Measurements from ENCODE around the gene EDA. TPM values are rescaled to one million over a fixed set of nuclear protein-coding genes. Genes with fewer than 3 reads are reported as not detected.

The EDA gene
- total and polyA plus RNA-seq, 10 of the 15 experiments (the other 5 are each of a cell fraction or from before 2014, with no cell fraction given), result 0.06 TPM; not detected in 9

DNA sequence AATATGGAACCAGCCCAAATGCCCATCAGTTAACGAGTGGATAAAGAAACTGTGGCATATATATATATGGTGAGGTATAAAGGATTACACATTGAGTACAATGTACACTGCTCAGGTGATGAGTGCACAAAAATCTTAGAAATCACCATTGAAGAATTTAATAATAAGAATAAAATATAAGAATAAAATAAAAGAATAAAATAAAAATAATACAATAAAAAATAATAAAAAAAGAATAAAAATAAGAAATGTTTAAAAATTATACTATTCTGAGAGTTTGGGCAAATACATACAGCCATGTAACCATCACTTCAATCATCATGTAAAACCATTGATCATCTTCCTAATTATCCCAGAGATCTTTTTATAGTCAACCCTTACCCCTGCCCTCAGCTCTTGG lies 260.3 kb downstream of the EDA start:
- Histone ChIP-seq H3K9me3 (replicated peaks; ENCODE audit: control insufficient read depth, insufficient read depth, low read length) (no peaks in the 10 kb centered on the region), H3K79me2 (ENCODE audit: control insufficient read depth, insufficient read depth, low read length) (no peaks in the 10 kb centered on the region), H3K27me3 (replicated peaks in 1 of 2; ENCODE audit: control insufficient read depth in 2 of 2, insufficient read depth in 2 of 2, low read length in 1 of 2) (no peaks in the 10 kb centered on the region), H3K9ac (ENCODE audit: control insufficient read depth, insufficient read depth, low read length) (no peak overlapping the region), H2AFZ (ENCODE audit: control insufficient read depth, low read depth, low read length) (no peak overlapping the region), H3K36me3 (ENCODE audit: control insufficient read depth in 2 of 2, insufficient read depth in 2 of 2, low read length in 1 of 2) (no peaks in the 10 kb centered on the region), H3K27ac (ENCODE audit: control insufficient read depth, insufficient read depth) (no peak overlapping the region), H3K4me3 (no peak overlapping the region), H3K4me2 (ENCODE audit: control insufficient read depth, insufficient read depth) (no peak overlapping the region), H3K4me1 (ENCODE audit: control insufficient read depth, insufficient read depth, low read length) (no peaks in the 10 kb centered on the region), H4K20me1 (ENCODE audit: control insufficient read depth, insufficient read depth) (no peaks in the 10 kb centered on the region)
- no TSS peak for BruUV-seq (replicated peaks)
- ChIA-PET CTCF (no interaction called here), RAD21 (ENCODE audit: unreplicated experiment) (no interaction called here), POLR2A (no interaction called here), SMC1A (ENCODE audit: uncharacterized antibody, unreplicated experiment) (no interaction called here)
- ATAC-seq, result no peak
- TF ChIP-seq ZNF24 (IDR thresholded peaks at IDR 0.05), result no peak
- TF ChIP-seq SREBF1 (IDR thresholded peaks at IDR 0.05; ENCODE audit: low read length), result no peak
- TF ChIP-seq, protein P1, sequence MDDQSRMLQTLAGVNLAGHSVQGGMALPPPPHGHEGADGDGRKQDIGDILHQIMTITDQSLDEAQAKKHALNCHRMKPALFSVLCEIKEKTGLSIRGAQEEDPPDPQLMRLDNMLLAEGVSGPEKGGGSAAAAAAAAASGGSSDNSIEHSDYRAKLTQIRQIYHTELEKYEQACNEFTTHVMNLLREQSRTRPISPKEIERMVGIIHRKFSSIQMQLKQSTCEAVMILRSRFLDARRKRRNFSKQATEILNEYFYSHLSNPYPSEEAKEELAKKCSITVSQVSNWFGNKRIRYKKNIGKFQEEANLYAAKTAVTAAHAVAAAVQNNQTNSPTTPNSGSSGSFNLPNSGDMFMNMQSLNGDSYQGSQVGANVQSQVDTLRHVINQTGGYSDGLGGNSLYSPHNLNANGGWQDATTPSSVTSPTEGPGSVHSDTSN (IDR thresholded peaks at IDR 0.05; ENCODE audit: insufficient replicate concordance, low read depth, low read length), result no peak
- TF ChIP-seq NR2C2 (IDR thresholded peaks at IDR 0.05; ENCODE audit: borderline replicate concordance, control insufficient read depth, insufficient read length, low read depth), result no peak
- no peak for TF ChIP-seq TCF7 (IDR thresholded peaks at IDR 0.05; ENCODE audit: borderline replicate concordance)
- TF ChIP-seq, protein P2, sequence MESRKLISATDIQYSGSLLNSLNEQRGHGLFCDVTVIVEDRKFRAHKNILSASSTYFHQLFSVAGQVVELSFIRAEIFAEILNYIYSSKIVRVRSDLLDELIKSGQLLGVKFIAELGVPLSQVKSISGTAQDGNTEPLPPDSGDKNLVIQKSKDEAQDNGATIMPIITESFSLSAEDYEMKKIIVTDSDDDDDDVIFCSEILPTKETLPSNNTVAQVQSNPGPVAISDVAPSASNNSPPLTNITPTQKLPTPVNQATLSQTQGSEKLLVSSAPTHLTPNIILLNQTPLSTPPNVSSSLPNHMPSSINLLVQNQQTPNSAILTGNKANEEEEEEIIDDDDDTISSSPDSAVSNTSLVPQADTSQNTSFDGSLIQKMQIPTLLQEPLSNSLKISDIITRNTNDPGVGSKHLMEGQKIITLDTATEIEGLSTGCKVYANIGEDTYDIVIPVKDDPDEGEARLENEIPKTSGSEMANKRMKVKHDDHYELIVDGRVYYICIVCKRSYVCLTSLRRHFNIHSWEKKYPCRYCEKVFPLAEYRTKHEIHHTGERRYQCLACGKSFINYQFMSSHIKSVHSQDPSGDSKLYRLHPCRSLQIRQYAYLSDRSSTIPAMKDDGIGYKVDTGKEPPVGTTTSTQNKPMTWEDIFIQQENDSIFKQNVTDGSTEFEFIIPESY (IDR thresholded peaks at IDR 0.05), result no peak
- TF ChIP-seq EZH2 (IDR thresholded peaks at IDR 0.05; ENCODE audit: borderline replicate concordance, control insufficient read depth, low read depth, low read length), result no peak
- TF ChIP-seq, protein P3, sequence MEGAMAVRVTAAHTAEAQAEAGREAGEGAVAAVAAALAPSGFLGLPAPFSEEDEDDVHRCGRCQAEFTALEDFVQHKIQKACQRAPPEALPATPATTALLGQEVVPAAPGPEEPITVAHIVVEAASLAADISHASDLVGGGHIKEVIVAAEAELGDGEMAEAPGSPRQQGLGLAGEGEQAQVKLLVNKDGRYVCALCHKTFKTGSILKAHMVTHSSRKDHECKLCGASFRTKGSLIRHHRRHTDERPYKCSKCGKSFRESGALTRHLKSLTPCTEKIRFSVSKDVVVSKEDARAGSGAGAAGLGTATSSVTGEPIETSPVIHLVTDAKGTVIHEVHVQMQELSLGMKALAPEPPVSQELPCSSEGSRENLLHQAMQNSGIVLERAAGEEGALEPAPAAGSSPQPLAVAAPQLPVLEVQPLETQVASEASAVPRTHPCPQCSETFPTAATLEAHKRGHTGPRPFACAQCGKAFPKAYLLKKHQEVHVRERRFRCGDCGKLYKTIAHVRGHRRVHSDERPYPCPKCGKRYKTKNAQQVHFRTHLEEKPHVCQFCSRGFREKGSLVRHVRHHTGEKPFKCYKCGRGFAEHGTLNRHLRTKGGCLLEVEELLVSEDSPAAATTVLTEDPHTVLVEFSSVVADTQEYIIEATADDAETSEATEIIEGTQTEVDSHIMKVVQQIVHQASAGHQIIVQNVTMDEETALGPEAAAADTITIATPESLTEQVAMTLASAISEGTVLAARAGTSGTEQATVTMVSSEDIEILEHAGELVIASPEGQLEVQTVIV (IDR thresholded peaks at IDR 0.05; ENCODE audit: borderline replicate concordance, partially characterized antibody), result no peak
- TF ChIP-seq CHD4 (IDR thresholded peaks at IDR 0.05), result no peak
- no peak for TF ChIP-seq ESRRA (IDR thresholded peaks at IDR 0.05; ENCODE audit: low read length)
- TF ChIP-seq JUND (IDR thresholded peaks at IDR 0.05; ENCODE audit: low read depth, low read length), result no peak
- TF ChIP-seq, protein P4, sequence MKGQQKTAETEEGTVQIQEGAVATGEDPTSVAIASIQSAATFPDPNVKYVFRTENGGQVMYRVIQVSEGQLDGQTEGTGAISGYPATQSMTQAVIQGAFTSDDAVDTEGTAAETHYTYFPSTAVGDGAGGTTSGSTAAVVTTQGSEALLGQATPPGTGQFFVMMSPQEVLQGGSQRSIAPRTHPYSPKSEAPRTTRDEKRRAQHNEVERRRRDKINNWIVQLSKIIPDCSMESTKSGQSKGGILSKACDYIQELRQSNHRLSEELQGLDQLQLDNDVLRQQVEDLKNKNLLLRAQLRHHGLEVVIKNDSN (IDR thresholded peaks at IDR 0.05; ENCODE audit: borderline replicate concordance, extremely low read length, insufficient read depth, low read depth, low read length), result no peak
- TF ChIP-seq ZNF207 (IDR thresholded peaks at IDR 0.05; ENCODE audit: borderline replicate concordance), result no peak
- TF ChIP-seq SPI1 (IDR thresholded peaks at IDR 0.05; ENCODE audit: borderline replicate concordance, insufficient read depth, low read depth, low read length), result no peak
- no peak for TF ChIP-seq LARP7 (IDR thresholded peaks at IDR 0.05)
- no peak for TF ChIP-seq EED (IDR thresholded peaks at IDR 0.05; ENCODE audit: low read depth)
- no peak for TF ChIP-seq ASH2L (IDR thresholded peaks at IDR 0.05; ENCODE audit: borderline replicate concordance, low read depth)
- no peak for TF ChIP-seq NRF1 (conservative IDR thresholded peaks at IDR 0.05; ENCODE audit: low read depth, low read length)
- TF ChIP-seq SMAD5 (IDR thresholded peaks at IDR 0.05; ENCODE audit: low read depth), result no peak
- in situ Hi-C loops (cut with MboI) (no loop called here), intact Hi-C loops (cut with micrococcal nuclease; ENCODE audit: unreplicated experiment) (no loop called here)
- FAIRE-seq, result no peak
- DNase-seq (ENCODE audit: low read depth, low spot score), result no peak
- 0% methylated on average over 1 of the region's 1 CpG for WGBS (ENCODE audit: insufficient coverage, insufficient replicate concordance, low lambda C conversion rate, missing lambda C conversion rate)
